HFFc6 (cell line): ENCODE data around the gene TNFSF18. TPM values are rescaled to one million over a fixed set of nuclear protein-coding genes. Genes with fewer than 3 reads are reported as not detected.

Source experiments
- DNase-seq: peaks from one replicate; pipeline ENCODE4 v3.0.0-alpha.2; 2018
- H3K27ac Mint-ChIP-seq: 2 replicates; pipeline ENCODE4 v1.8.0; 2020; ENCODE audit warnings: mild to moderate bottlenecking, mixed read lengths
- H3K27me3 Mint-ChIP-seq: 2 replicates; pipeline ENCODE4 v1.8.0; 2021; ENCODE audit warnings: mild to moderate bottlenecking, moderate library complexity, mixed read lengths; ENCODE audit not compliant: insufficient read depth
- H3K36me3 Mint-ChIP-seq: 2 replicates; pipeline ENCODE4 v1.8.0; 2021; ENCODE audit warnings: low read depth, mixed read lengths
- H3K4me1 Mint-ChIP-seq: 2 replicates; pipeline ENCODE4 v1.8.0; 2020; ENCODE audit warnings: low read depth, mixed read lengths
- H3K4me3 Mint-ChIP-seq: 2 replicates; pipeline ENCODE4 v1.8.0; 2020; ENCODE audit warnings: mild to moderate bottlenecking, moderate library complexity, mixed read lengths
- H3K9me3 Mint-ChIP-seq: 2 replicates; pipeline ENCODE4 v1.8.0; 2020; ENCODE audit warnings: mild to moderate bottlenecking, mixed read lengths
- total RNA-seq, 6 experiments: library from RNA; stranded (reverse); fragmentation: NEBNext Ultra II Directional; extraction: Animal tissue kit (Norgen Biotek cat#: 25700); gene quantifications; 2 replicates in 1 of 6; 3 replicates in 5 of 6; pipeline ENCODE4 v1.2.3, GENCODE V29; 2021
- TF ChIP-seq, protein P1 (sequence below): fragments of 200-600 bp; sonication (generic); IDR thresholded peaks from 2 replicates; pipeline ENCODE4 v1.5.0; 2021; ENCODE audit warnings: antibody characterized with exemption, mild to moderate bottlenecking

The TNFSF18 gene
- total RNA-seq, 6 experiments from 2014 or later, result 0.09 to 0.17 (median 0.12) TPM; not detected in 1

DNA sequence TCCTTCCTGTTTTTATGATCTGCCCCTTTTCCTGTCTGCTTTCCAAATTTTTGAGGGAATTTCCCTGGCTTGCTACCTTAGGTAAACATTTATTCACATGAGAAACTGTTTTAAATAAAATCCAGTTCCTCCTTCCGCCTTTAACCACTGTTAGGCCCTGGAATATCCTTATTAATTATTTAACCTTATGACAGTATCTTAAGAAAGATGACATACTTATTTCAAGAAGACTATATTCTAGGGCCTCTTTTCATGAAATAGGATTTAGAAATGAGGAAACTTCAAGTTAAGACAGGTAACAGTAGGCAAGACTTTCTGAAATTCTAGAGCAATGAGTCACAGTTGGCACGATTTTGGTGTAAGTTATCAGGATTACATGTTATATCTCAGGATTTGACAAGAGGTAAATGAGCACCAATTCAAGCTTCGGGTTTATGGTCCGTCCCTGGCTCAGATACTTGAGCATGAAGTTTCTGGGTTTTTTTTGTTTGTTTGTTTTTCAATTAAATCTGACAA lies 2.0 kb upstream of the TNFSF18 start:
- H3K36me3 Mint-ChIP-seq, result no peaks in the 10 kb centered on the region
- H3K4me1 Mint-ChIP-seq, result peaks cover 40% of the 10 kb centered on the region
- no peak for DNase-seq
- TF ChIP-seq, protein P1, sequence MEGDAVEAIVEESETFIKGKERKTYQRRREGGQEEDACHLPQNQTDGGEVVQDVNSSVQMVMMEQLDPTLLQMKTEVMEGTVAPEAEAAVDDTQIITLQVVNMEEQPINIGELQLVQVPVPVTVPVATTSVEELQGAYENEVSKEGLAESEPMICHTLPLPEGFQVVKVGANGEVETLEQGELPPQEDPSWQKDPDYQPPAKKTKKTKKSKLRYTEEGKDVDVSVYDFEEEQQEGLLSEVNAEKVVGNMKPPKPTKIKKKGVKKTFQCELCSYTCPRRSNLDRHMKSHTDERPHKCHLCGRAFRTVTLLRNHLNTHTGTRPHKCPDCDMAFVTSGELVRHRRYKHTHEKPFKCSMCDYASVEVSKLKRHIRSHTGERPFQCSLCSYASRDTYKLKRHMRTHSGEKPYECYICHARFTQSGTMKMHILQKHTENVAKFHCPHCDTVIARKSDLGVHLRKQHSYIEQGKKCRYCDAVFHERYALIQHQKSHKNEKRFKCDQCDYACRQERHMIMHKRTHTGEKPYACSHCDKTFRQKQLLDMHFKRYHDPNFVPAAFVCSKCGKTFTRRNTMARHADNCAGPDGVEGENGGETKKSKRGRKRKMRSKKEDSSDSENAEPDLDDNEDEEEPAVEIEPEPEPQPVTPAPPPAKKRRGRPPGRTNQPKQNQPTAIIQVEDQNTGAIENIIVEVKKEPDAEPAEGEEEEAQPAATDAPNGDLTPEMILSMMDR, result no peak
- H3K4me3 Mint-ChIP-seq, result no peak overlapping the region
- H3K27ac Mint-ChIP-seq, result no peak overlapping the region
- H3K9me3 Mint-ChIP-seq, result no peaks in the 10 kb centered on the region
- no peaks in the 10 kb centered on the region for H3K27me3 Mint-ChIP-seq

DNA sequence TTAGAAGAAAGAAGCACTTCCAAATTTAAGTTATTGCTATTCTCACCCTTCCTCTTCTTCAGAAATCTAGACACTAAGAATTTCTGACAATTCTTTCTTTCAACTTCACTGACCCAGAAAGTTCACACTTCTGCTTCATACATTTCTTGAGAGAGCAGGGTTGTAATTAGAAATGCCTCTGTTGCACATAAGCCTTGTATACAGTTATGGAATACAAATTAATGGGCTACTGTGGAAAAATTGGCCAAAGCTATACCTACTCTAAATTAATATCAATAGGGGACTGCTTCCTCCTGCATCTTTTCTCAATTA lies 1.5 kb downstream of the TNFSF18 start:
- Mint-ChIP-seq H3K4me3 (0 out of 2 replicates have a peak overlapping the region, but pooled peaks have one; percentile 33), H3K27me3 (no peaks in the 10 kb centered on the region), H3K36me3 (no peaks in the 10 kb centered on the region), H3K9me3 (no peaks in the 10 kb centered on the region), H3K4me1 (peaks cover 41% of the 10 kb centered on the region), H3K27ac (no peak overlapping the region)
- TF ChIP-seq, protein P1, result no peak
- no peak for DNase-seq

DNA sequence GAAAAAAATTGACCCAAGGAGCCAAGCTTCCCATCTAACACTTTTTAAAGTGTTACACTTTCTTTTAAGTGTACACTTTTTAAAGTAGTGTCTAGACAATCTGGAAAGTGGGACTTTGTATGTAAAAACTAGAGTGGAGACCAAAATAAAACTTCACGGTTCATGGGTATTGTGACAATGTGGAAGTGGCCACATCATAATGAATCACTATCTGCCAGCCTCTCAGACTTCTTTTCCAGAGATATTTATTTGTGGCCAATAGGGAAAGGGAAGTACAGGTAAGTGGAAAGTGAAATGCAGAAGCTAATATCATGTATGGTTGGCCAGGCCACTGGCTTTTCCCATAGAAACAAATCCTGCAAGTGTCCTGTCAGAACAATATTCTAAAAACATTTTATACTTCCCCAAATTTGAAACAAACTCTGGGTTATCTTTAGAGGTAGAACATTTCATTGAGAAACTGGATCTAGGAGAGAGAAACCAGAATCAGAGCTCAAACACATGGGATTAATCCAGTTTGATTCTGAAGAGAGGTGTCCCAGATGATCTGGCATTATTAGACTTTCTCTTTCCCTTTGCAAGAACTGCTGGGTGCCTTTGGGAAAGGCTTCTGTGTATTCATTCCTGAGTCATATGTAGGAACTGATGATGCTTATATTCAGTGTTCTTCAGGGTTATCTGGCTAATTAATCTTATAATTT lies 2.0 kb downstream of the TNFSF18 start:
- Mint-ChIP-seq H3K27ac (peak overlapping the region; percentile 59), H3K4me1 (peaks cover 44% of the 10 kb centered on the region), H3K9me3 (no peaks in the 10 kb centered on the region), H3K27me3 (no peaks in the 10 kb centered on the region), H3K4me3 (peak overlapping the region; percentile 33; the same call in 1 of the 2 replicates), H3K36me3 (no peaks in the 10 kb centered on the region)
- peak; percentile 16 for DNase-seq
- TF ChIP-seq, protein P1, result no peak

DNA sequence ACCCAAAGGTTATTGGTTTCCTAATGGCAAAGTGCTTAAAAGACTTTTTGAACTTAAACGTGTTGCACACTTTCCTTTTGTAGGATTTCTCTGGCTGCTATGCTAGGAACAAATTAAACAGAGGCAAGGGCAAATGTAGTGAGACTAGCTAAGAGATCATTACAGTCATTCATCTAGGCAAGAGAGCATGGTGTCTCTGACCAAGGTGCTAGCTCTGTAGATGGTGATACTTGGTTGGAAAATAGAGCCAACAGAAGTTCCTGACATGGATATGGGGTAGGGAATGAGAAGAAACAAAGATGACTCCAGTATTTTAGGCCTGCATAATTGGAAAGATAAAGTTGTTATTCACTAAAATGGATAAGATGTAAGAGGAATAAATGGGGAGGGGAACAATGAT lies 6.1 kb downstream of the TNFSF18 start:
- H3K9me3 Mint-ChIP-seq, result no peaks in the 10 kb centered on the region
- DNase-seq, result no peak
- TF ChIP-seq, protein P1, result no peak
- no peaks in the 10 kb centered on the region for H3K36me3 Mint-ChIP-seq
- peaks cover 37% of the 10 kb centered on the region for H3K4me1 Mint-ChIP-seq
- H3K27ac Mint-ChIP-seq, result no peak overlapping the region
- no peaks in the 10 kb centered on the region for H3K27me3 Mint-ChIP-seq
- H3K4me3 Mint-ChIP-seq, result no peak overlapping the region

DNA sequence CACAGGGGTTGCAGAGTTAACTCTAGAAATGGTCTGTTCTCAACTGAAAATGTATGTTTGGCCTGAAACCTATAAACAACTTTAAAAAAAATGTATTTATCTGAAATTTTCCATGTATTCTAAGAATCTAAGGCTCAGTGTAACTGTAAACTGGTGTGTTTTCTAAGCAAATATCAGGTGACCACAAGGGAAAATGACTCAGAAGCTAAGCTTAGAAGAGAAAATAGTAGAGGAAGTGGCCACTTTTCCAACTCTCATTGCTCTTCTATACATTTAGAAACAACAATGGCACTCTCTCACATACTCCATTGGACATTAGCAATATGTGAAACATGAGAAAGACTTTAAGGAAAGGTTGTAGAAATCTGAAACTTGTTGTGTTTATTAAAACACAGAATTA lies 7.5 kb downstream of the TNFSF18 start:
- no peaks in the 10 kb centered on the region for H3K27me3 Mint-ChIP-seq
- no peak overlapping the region for H3K4me3 Mint-ChIP-seq
- H3K9me3 Mint-ChIP-seq, result no peaks in the 10 kb centered on the region
- no peaks in the 10 kb centered on the region for H3K36me3 Mint-ChIP-seq
- DNase-seq, result peak; percentile 43
- peaks cover 37% of the 10 kb centered on the region for H3K4me1 Mint-ChIP-seq
- H3K27ac Mint-ChIP-seq, result peak overlapping the region; percentile 14; the same call in 1 of the 2 replicates
- TF ChIP-seq, protein P1, result no peak
